Epithelial cell of esophagus (primary cell): ENCODE results near the gene STPG2.

Experiments used
- DNase-seq: peaks from one replicate; pipeline ENCODE4 v3.0.0; 2010; ENCODE audit warnings: low read depth
- H3K4me3 ChIP-seq: 2 replicates; pipeline ENCODE4 v1.5.1; 2011; ENCODE audit warnings: mild to moderate bottlenecking, low read length, control low read depth
- CTCF ChIP-seq: IDR thresholded peaks from 2 replicates; pipeline ENCODE4 v1.5.1; 2011; ENCODE audit warnings: low read depth, mild to moderate bottlenecking, low read length, control low read depth, inconsistent platforms; ENCODE audit not compliant: insufficient read depth; ENCODE audit errors: missing control alignments

The STPG2 gene

GRCh38 chr4:97752599-97752998 is 390.7 kb downstream of the STPG2 start:
- no peak for DNase-seq
- H3K4me3 ChIP-seq = no peak overlapping the region
- TF ChIP-seq CTCF = no peak

GRCh38 chr4:97747945-97748344 is 395.3 kb downstream of the STPG2 start:
- no peak for TF ChIP-seq CTCF
- no peak for DNase-seq
- no peak overlapping the region for H3K4me3 ChIP-seq

- H3K4me3 ChIP-seq = no peak overlapping the region
- peak; percentile 40 for TF ChIP-seq CTCF
- peak; percentile 67 for DNase-seq
These were observed 422.3 kb downstream of the STPG2 start for GRCh38 chr4:97720869-97721432.

GRCh38 chr4:97691111-97691605 is 452.1 kb downstream of the STPG2 start:
- peak; percentile 12 for DNase-seq
- TF ChIP-seq CTCF = no peak
- H3K4me3 ChIP-seq = no peak overlapping the region

- no peak for TF ChIP-seq CTCF
- no peak overlapping the region for H3K4me3 ChIP-seq
- DNase-seq = no peak
These were observed 472.5 kb downstream of the STPG2 start for GRCh38 chr4:97670703-97671269.

- TF ChIP-seq CTCF = no peak
- DNase-seq = no peak
- H3K4me3 ChIP-seq = no peak overlapping the region
These were observed 477.7 kb downstream of the STPG2 start for GRCh38 chr4:97665553-97665952.

GRCh38 chr4:97664741-97665140 is 478.5 kb downstream of the STPG2 start:
- DNase-seq = no peak
- no peak overlapping the region for H3K4me3 ChIP-seq
- TF ChIP-seq CTCF = no peak
